ENCODE results near the gene GNG7.

GRCh38 chr19:2500156-2500555, 202.3 kb downstream of the GNG7 start:
- TF ChIP-seq, protein P1, sequence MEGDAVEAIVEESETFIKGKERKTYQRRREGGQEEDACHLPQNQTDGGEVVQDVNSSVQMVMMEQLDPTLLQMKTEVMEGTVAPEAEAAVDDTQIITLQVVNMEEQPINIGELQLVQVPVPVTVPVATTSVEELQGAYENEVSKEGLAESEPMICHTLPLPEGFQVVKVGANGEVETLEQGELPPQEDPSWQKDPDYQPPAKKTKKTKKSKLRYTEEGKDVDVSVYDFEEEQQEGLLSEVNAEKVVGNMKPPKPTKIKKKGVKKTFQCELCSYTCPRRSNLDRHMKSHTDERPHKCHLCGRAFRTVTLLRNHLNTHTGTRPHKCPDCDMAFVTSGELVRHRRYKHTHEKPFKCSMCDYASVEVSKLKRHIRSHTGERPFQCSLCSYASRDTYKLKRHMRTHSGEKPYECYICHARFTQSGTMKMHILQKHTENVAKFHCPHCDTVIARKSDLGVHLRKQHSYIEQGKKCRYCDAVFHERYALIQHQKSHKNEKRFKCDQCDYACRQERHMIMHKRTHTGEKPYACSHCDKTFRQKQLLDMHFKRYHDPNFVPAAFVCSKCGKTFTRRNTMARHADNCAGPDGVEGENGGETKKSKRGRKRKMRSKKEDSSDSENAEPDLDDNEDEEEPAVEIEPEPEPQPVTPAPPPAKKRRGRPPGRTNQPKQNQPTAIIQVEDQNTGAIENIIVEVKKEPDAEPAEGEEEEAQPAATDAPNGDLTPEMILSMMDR (IDR thresholded peaks at IDR 0.05), result no peak
- no peak for TF ChIP-seq POLR2A (IDR thresholded peaks at IDR 0.05)
